Mammary epithelial cell (primary cell): ENCODE data around the gene C12orf56.

ENCODE experiments used
- CTCF ChIP-seq, 2 donors: IDR thresholded peaks in 1 of 2; conservative IDR thresholded peaks in 1 of 2; 2 replicates each; pipeline ENCODE4 v1.5.1; 2011 to 2012; ENCODE audit warnings: inconsistent platforms in 2 of 2, low read length in 2 of 2, mild to moderate bottlenecking in 2 of 2, control low read depth in 1 of 2, low read depth in 1 of 2; ENCODE audit not compliant: insufficient read depth in 1 of 2; ENCODE audit errors: extremely low read depth in 1 of 2
- EZH2 ChIP-seq: IDR thresholded peaks from 2 replicates; pipeline ENCODE4 v1.6.1; 2012; ENCODE audit warnings: low read length, inconsistent platforms, borderline replicate concordance

GRCh38 chr12:64389154-64389553, 1.4 kb downstream of the C12orf56 start:
- TF ChIP-seq CTCF (conservative IDR thresholded peaks at IDR 0.05 in 1 of 2, IDR thresholded peaks at IDR 0.05 in 1 of 2; ENCODE audit: extremely low read depth in 1 of 2, insufficient read depth in 1 of 2, low read depth in 1 of 2, low read length in 2 of 2): no peak
- TF ChIP-seq EZH2: no peak
